Endothelial cell of umbilical vein (primary cell): ENCODE results near the gene SLC25A21. TPM values are rescaled to one million over a fixed set of nuclear protein-coding genes. Genes with fewer than 3 reads are reported as not detected.

Experiments
- BruUV-seq: library from RNA; stranded (reverse); fragments of 400-500 nt; replicated peaks from 2 replicates; lab custom pipeline; 2021; lab: Mats Ljungman, UMichigan
- CTCF ChIA-PET: fragments of 300-600, 350-600 bp; sonication (Branson Sonifier 250); formaldehyde crosslinking; loops from one replicate; lab custom pipeline; 2021; ENCODE audit warnings: antibody characterized with exemption, inconsistent platforms; lab: Charles Lee
- POLR2A ChIA-PET: fragments of 300-600, 350-600 bp; sonication (Branson Sonifier 250); formaldehyde crosslinking; loops from one replicate; lab custom pipeline; 2021; ENCODE audit warnings: antibody characterized with exemption, inconsistent platforms; lab: Charles Lee
- DNase-seq: peaks from one replicate; pipeline ENCODE4 v3.0.0-alpha.2; 2011; ENCODE audit warnings: low read depth, low spot score
- FAIRE-seq: peaks from 2 replicates; lab custom pipeline; 2011; peaks lifted over from hg19 to GRCh38; lab: Jason Lieb, UNC
- H2AFZ ChIP-seq: 2 replicates; pipeline ENCODE4 v1.6.0; 2012; ENCODE audit warnings: low read depth, low read length, control low read depth, inconsistent platforms
- H3K27ac ChIP-seq: 2 replicates; pipeline ENCODE4 v1.5.1; 2011; ENCODE audit warnings: low read depth, mild to moderate bottlenecking, control low read depth, low read length, moderate library complexity; ENCODE audit not compliant: insufficient read depth
- H3K27me3 ChIP-seq, 2 experiments: 2 replicates each; pipeline versions ENCODE4 v1.6.0 to v1.6.1; 2011; ENCODE audit warnings: low read length in 2 of 2, mixed read lengths in 1 of 2; ENCODE audit not compliant: control insufficient read depth in 2 of 2, insufficient read depth in 2 of 2
- H3K36me3 ChIP-seq, 2 experiments: 2 replicates in 1 of 2; 3 replicates in 1 of 2; pipeline ENCODE4 v1.5.1; 2011; ENCODE audit warnings: low read length in 2 of 2, mild to moderate bottlenecking in 1 of 2, moderate library complexity in 1 of 2; ENCODE audit not compliant: control insufficient read depth in 2 of 2, insufficient read depth in 2 of 2; ENCODE audit errors: extremely low read depth in 1 of 2
- H3K4me1 ChIP-seq: 3 replicates; pipeline ENCODE4 v1.5.1; 2011; ENCODE audit warnings: mild to moderate bottlenecking, low read length; ENCODE audit not compliant: control insufficient read depth, insufficient read depth; ENCODE audit errors: extremely low read depth
- H3K4me2 ChIP-seq: 2 replicates; pipeline ENCODE4 v1.6.1; 2011; ENCODE audit warnings: low read length, control low read depth, mixed read lengths; ENCODE audit not compliant: insufficient read depth
- H3K4me3 ChIP-seq, 3 experiments: fragments of 200-600 bp in 1 of 3; sonication (generic), shearing (Covaris generic) in 1 of 3; replicated peaks in 1 of 3; 2 replicates each; pipeline ENCODE4 v1.5.1; 2011 to 2016; ENCODE audit warnings: control low read depth in 3 of 3, low read length in 3 of 3, mild to moderate bottlenecking in 2 of 3, inconsistent platforms in 1 of 3, low read depth in 1 of 3, moderate library complexity in 1 of 3; ENCODE audit not compliant: insufficient read depth in 1 of 3
- H3K79me2 ChIP-seq: 2 replicates; pipeline ENCODE4 v1.6.0; 2012; ENCODE audit warnings: low read length, inconsistent platforms; ENCODE audit not compliant: control insufficient read depth, insufficient read depth
- H3K9ac ChIP-seq: replicated peaks from 2 replicates; pipeline ENCODE3; 2011; ENCODE audit warnings: low read length, control low read depth; ENCODE audit not compliant: insufficient read depth; ENCODE audit errors: extremely low read depth
- H3K9me1 ChIP-seq: replicated peaks from 3 replicates; pipeline ENCODE4 v1.6.0; 2011; ENCODE audit warnings: mild to moderate bottlenecking, low read length; ENCODE audit not compliant: control insufficient read depth, insufficient read depth; ENCODE audit errors: extremely low read depth
- H3K9me3 ChIP-seq: replicated peaks from 2 replicates; pipeline ENCODE4 v1.5.1; 2012; ENCODE audit warnings: low read length, inconsistent platforms; ENCODE audit not compliant: control insufficient read depth, insufficient read depth
- H4K20me1 ChIP-seq: replicated peaks from 2 replicates; pipeline ENCODE3; 2011; ENCODE audit warnings: mild to moderate bottlenecking, low read length; ENCODE audit not compliant: control insufficient read depth, insufficient read depth; ENCODE audit errors: extremely low read depth
- CTCF ChIP-seq, 2 donors: IDR thresholded peaks; 1 replicate in 1 of 2; 2 replicates in 1 of 2; pipeline ENCODE4 v1.5.1; 2011; ENCODE audit warnings: low read length in 2 of 2, mild to moderate bottlenecking in 2 of 2, moderate library complexity in 2 of 2, control low read depth in 1 of 2, inconsistent platforms in 1 of 2, low read depth in 1 of 2; ENCODE audit not compliant: insufficient read depth in 1 of 2; ENCODE audit errors: extremely low read depth in 1 of 2
- EZH2 ChIP-seq: IDR thresholded peaks from 2 replicates; pipeline ENCODE4 v1.6.1; 2012; ENCODE audit warnings: borderline replicate concordance, low read depth, mild to moderate bottlenecking, moderate library complexity, low read length, inconsistent platforms; ENCODE audit not compliant: severe bottlenecking
- FOS ChIP-seq: IDR thresholded peaks from 2 replicates; pipeline ENCODE4 v1.6.1; 2011; ENCODE audit warnings: mild to moderate bottlenecking, low read length, moderate library complexity, borderline replicate concordance; ENCODE audit not compliant: insufficient read depth
- GATA2 ChIP-seq: IDR thresholded peaks from 2 replicates; pipeline ENCODE4 v1.7.0; 2011; ENCODE audit warnings: low read depth, mild to moderate bottlenecking, moderate library complexity, mixed read lengths, low read length; ENCODE audit not compliant: insufficient read length, insufficient read depth
- JUN ChIP-seq: IDR thresholded peaks from 2 replicates; pipeline ENCODE4 v1.6.1; 2011; ENCODE audit warnings: borderline replicate concordance, low read depth; ENCODE audit not compliant: insufficient read length, insufficient read depth
- MAX ChIP-seq: IDR thresholded peaks from 2 replicates; pipeline ENCODE4 v1.6.1; 2011; ENCODE audit not compliant: insufficient read depth, insufficient read length
- MYC ChIP-seq: IDR thresholded peaks from one replicate; pipeline ENCODE4 v1.6.1; 2011; ENCODE audit warnings: mild to moderate bottlenecking, low read depth, low read length
- POLR2A ChIP-seq: IDR thresholded peaks from 2 replicates; pipeline ENCODE4 v1.6.1; 2012; ENCODE audit warnings: low read depth, mild to moderate bottlenecking, control low read depth, low read length
- POLR2AphosphoS5 ChIP-seq: IDR thresholded peaks from 2 replicates; pipeline ENCODE4 v1.6.1; 2012; ENCODE audit warnings: low read depth, mild to moderate bottlenecking, control low read depth, low read length, moderate library complexity; ENCODE audit not compliant: insufficient read depth
- dilution Hi-C: fragments of 300-500 bp; cut with MboI; formaldehyde crosslinking; loops from one replicate; pipeline ENCODE4 v1.15.0; 2019; ENCODE audit warnings: low sequenced_read_pairs; ENCODE audit not compliant: extremely low pct_ligation_motif_present
- intact Hi-C: fragments of 100-400 bp; cut with micrococcal nuclease; formaldehyde crosslinking; loops from one replicate; pipeline ENCODE4 v1.10.0; 2022
- polyA plus RNA-seq, 4 experiments: library from polyadenylated mRNA; depleted of rRNA in 3 of 4; stranded (reverse) in 3 of 4; unstranded in 1 of 4; fragments of >200 nt; gene quantifications; 2 replicates each; pipeline versions ENCODE4 v1.2.1 to v1.2.3, GENCODE V29; 2011 to 2012; ENCODE audit warnings: missing spikeins in 1 of 4
- total RNA-seq: library from RNA; stranded (reverse); gene quantifications from 2 replicates; pipeline ENCODE4 v1.2.3, GENCODE V29; 2021

SLC25A21 gene
- total and polyA plus RNA-seq, 2 donors (not counting 3 experiments of a cell fraction or from before 2014, with no cell fraction given), result 0.98 to 1.4 TPM

GRCh38 chr14:37145395-37145794 is 27.0 kb downstream of the SLC25A21 start:
- no peak overlapping the region for H3K9ac ChIP-seq
- no peaks in the 10 kb centered on the region for H4K20me1 ChIP-seq
- no peak overlapping the region for H2AFZ ChIP-seq
- no TSS peak for BruUV-seq
- no peaks in the 10 kb centered on the region for H3K27me3 ChIP-seq
- ChIA-PET CTCF (interaction anchor here (0.8 to 1.6 kb wide), 3 partner anchors 85 to 592 kb away, joined by 3 to 5 read pairs (median 3); no protein-coding TSS in a partner anchor), POLR2A (no interaction called here)
- no peak overlapping the region for H3K4me3 ChIP-seq
- no peaks in the 10 kb centered on the region for H3K4me1 ChIP-seq
- TF ChIP-seq GATA2 (no peak), MAX (no peak), EZH2 (no peak), POLR2A (no peak), JUN (no peak), MYC (no peak), CTCF (IDR thresholded peaks at IDR 0.05; ENCODE audit: extremely low read depth in 1 of 2, insufficient read depth in 1 of 2, low read depth in 1 of 2, low read length in 2 of 2) (no peak), FOS (no peak), POLR2AphosphoS5 (no peak)
- no peak for DNase-seq
- H3K36me3 ChIP-seq, result no peaks in the 10 kb centered on the region
- no peaks in the 10 kb centered on the region for H3K79me2 ChIP-seq
- H3K4me2 ChIP-seq, result no peak overlapping the region
- intact Hi-C loops, result no loop called here
- no peaks in the 10 kb centered on the region for H3K9me1 ChIP-seq
- no peak overlapping the region for H3K27ac ChIP-seq
- H3K9me3 ChIP-seq, result no peaks in the 10 kb centered on the region
- FAIRE-seq, result no peak
- dilution Hi-C loops, result no loop called here
